ENCODE data around the gene GALR3.
A peak's percentile ranks its signal among the peaks of the same experiment; 100 is the strongest.

GALR3 gene, protein sequence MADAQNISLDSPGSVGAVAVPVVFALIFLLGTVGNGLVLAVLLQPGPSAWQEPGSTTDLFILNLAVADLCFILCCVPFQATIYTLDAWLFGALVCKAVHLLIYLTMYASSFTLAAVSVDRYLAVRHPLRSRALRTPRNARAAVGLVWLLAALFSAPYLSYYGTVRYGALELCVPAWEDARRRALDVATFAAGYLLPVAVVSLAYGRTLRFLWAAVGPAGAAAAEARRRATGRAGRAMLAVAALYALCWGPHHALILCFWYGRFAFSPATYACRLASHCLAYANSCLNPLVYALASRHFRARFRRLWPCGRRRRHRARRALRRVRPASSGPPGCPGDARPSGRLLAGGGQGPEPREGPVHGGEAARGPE

DNA sequence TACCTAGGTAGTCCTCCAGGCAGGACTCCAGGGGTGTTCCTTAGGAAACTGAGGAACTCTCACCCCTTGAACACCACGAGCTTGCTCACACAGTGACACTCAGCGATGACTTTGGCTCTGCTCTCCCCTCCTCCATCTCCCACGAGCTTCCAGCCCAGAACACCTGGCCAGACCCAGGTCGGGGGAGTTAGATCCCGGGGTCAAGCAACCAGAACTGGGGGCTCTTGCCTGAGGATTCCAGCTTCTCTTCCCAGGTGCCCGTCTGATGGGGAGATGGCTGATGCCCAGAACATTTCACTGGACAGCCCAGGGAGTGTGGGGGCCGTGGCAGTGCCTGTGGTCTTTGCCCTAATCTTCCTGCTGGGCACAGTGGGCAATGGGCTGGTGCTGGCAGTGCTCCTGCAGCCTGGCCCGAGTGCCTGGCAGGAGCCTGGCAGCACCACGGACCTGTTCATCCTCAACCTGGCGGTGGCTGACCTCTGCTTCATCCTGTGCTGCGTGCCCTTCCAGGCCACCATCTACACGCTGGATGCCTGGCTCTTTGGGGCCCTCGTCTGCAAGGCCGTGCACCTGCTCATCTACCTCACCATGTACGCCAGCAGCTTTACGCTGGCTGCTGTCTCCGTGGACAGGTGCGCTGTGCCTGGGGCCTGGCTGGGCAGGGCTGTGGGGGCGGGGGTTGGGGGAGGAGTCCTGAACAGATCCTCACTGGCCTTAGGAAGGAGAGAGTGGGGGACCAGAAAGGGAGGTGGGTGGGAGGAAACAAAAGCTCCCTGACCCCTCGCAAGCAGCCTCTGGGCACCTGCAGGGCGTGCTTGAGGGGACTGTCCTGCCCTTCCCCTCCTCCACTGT is at the start of gene GALR3:
Gene GALR3, plus strand, starts transcription at position 249 of the 852 bp plus-strand sequence. Its CDS starts 25 bp downstream, at position 274.
- TF ChIP-seq, protein P1, sequence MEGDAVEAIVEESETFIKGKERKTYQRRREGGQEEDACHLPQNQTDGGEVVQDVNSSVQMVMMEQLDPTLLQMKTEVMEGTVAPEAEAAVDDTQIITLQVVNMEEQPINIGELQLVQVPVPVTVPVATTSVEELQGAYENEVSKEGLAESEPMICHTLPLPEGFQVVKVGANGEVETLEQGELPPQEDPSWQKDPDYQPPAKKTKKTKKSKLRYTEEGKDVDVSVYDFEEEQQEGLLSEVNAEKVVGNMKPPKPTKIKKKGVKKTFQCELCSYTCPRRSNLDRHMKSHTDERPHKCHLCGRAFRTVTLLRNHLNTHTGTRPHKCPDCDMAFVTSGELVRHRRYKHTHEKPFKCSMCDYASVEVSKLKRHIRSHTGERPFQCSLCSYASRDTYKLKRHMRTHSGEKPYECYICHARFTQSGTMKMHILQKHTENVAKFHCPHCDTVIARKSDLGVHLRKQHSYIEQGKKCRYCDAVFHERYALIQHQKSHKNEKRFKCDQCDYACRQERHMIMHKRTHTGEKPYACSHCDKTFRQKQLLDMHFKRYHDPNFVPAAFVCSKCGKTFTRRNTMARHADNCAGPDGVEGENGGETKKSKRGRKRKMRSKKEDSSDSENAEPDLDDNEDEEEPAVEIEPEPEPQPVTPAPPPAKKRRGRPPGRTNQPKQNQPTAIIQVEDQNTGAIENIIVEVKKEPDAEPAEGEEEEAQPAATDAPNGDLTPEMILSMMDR (IDR thresholded peaks at IDR 0.05; ENCODE audit: borderline replicate concordance, control extremely low read depth, extremely low read depth, insufficient read depth, missing control alignments): no peak
- in situ Hi-C loops (cut with MboI; ENCODE audit: low sequenced_read_pairs, unreplicated experiment): no loop called here
- DNase-seq (ENCODE audit: low spot score): no peak

DNA sequence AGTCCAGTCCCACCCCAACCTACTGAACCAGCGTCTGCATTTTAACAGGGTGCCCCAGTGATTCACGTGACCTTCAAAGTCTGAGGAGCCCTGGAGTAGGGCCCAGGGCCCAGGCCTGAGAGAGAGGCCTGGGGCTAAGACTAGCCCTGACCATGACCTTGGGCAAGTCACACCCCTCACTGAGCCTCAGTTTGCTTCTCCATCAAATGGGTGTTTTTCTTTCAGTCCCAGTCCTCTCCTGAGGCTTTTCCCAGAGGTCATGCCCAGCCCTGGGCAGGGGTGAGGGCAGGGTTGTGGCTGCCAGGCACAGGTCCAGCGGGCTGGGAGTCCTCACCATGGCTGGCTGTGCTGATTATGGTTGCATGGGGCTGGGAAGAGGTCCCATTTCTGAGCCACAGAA is 48.5 kb upstream of the GALR3 start:
- TF ChIP-seq, protein P1 (IDR thresholded peaks at IDR 0.05; ENCODE audit: borderline replicate concordance, control extremely low read depth, extremely low read depth, insufficient read depth, missing control alignments): no peak
- in situ Hi-C loops (cut with MboI; ENCODE audit: low sequenced_read_pairs, unreplicated experiment): no loop called here
- no peak for DNase-seq (ENCODE audit: low spot score)

DNA sequence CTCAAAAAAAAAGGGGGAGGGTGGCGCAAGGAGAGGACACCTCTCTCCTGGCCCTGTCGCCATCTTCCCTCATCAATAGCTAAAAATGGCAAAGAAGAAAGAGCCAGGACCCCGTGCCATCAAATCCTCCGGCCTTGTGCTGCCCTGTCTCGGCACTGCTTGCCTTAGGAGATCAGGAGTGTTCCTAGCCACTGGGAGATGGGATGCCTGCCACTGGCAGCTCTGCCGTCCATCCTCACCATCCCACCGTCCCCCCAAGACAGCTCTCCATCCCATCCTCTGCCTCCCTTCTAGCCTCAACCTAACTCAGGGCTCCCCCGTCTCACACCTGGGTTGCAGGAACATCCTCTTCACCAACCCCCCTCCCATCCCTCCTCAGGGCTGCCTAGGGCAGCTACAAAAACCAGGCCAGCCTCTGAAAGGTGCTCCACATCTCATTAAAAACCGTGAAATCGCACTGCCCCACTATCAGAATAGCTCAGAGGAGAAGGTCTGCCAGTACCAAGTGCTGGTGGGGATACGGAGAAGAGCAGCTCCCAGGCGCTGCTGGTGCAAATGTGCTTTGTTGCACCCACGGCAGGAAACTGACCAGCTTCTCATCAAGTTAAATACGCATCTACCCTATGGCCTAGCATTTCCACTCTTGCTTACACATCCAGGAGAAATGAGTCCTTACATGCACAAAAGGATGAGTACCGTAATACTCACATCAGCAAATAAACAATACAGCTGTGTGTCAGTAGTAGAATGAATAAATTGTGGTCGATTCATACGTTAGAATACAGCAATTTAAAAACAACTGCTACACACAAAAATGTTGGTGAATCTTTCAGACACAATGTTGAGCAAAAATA is 47.2 kb upstream of the GALR3 start:
- no peak for DNase-seq (ENCODE audit: low spot score)
- in situ Hi-C loops (cut with MboI; ENCODE audit: low sequenced_read_pairs, unreplicated experiment): no loop called here
- TF ChIP-seq, protein P1 (IDR thresholded peaks at IDR 0.05; ENCODE audit: borderline replicate concordance, control extremely low read depth, extremely low read depth, insufficient read depth, missing control alignments): no peak

DNA sequence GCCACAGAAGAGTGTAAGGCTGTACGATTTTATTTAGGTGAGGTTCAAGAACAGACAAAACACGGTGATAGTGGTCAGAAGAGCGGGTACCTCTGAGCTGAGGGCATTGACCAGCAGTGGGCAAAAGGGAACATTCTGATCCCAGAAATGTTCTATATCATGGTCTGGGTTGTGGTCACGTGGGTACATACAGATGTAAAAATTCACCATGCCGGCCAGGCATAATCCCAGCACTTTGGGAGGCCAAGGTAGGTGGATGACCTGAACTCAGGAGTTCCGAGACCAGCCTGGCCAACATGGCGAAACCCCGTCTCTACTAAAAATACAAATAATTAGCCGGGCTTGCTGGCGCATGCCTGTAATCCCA is 46.6 kb upstream of the GALR3 start:
- DNase-seq (ENCODE audit: low spot score): no peak
- in situ Hi-C loops (cut with MboI; ENCODE audit: low sequenced_read_pairs, unreplicated experiment): no loop called here
- TF ChIP-seq, protein P1 (IDR thresholded peaks at IDR 0.05; ENCODE audit: borderline replicate concordance, control extremely low read depth, extremely low read depth, insufficient read depth, missing control alignments): no peak

DNA sequence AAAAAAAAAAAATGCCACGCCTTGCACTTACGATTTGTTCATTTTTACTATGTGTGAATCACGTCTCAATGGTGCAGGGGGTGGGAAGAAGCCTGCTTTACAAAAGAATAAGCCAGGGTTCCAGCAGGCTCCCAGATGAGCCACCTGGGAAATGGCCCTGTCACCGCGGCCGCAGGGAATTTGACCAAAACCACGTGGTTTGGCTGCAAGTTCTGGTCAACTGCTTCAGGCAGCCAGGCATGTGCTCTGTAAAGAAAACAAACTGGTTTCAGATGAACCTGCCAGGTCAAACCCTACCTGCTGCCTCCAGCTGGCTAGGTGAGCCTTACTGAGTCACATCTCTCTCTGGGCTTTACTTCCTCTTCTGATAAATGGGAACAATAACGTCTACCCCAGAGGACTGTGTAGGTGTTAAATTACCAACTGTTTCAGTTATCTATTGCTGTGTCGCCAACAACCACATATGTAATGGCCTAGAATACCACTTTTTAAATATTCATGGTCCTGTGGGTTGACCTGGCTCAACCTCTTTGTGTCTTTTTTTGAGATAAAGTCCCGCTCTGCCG is 46.0 kb upstream of the GALR3 start:
- in situ Hi-C loops (cut with MboI; ENCODE audit: low sequenced_read_pairs, unreplicated experiment): no loop called here
- TF ChIP-seq, protein P1 (IDR thresholded peaks at IDR 0.05; ENCODE audit: borderline replicate concordance, control extremely low read depth, extremely low read depth, insufficient read depth, missing control alignments): no peak
- peak; percentile 77 for DNase-seq (ENCODE audit: low spot score)

Measured in GM13976 (cell line).